Sigmoid colon (tissue), 4 donors: ENCODE data around the gene COL5A1.

Experiments
- POLR2A ChIP-seq, 2 donors: fragments of 450-650 bp; IDR thresholded peaks; one replicate each; pipeline ENCODE4 v1.6.1; 2016; ENCODE audit warnings: antibody characterized with exemption in 2 of 2, mild to moderate bottlenecking in 2 of 2, moderate library complexity in 2 of 2
- POLR2AphosphoS5 ChIP-seq, 4 donors: sonication (generic); formaldehyde crosslinking; IDR thresholded peaks; one replicate each; pipeline ENCODE4 v1.6.1; 2017; ENCODE audit warnings: antibody characterized with exemption in 4 of 4
- TF ChIP-seq, protein P1 (sequence below), 4 experiments: fragments of 450-650 bp in 3 of 4; fragments of 200-600 bp in 1 of 4; IDR thresholded peaks; one replicate each; pipeline ENCODE4 v1.5.1; 2016 to 2019; ENCODE audit warnings: antibody characterized with exemption in 4 of 4, mild to moderate bottlenecking in 3 of 4, moderate library complexity in 2 of 4

DNA sequence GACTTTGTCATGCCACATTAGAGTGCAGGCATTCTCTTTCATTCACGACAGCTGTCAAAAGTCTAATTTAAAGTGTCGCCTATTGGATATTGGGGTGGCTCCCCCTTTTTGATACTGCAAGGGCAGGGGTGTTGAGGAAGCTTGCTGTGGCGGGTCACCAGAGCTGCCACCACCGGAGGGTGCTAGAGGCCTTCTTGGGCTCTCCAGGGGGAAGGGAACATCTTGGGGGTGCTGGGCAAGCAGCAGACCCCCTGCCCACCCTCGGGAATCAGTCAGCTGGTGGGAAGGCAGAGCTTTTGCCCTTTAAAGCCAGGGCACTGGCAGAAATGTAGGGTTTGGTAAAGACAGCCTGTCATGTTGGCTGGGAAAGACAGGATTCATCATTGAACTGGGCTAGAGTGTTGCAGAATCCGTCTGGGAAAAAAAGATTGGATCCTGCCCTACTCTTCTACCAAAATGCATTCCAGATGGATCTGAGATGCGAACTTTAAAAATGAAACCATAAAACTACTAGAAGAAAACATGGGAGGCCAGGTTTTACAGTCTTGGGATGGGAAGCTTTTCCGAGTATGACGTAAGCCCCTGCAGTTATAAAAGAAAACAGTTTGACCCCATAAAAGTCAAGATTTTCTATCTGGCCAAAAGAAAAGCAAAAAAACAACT lies 22.3 kb downstream of the COL5A1 start:
- TF ChIP-seq POLR2A (IDR thresholded peaks at IDR 0.05) (no peak), POLR2AphosphoS5 (IDR thresholded peaks at IDR 0.05) (peak in 2 of 4 donors; percentile 19 to 37)
- TF ChIP-seq, protein P1, sequence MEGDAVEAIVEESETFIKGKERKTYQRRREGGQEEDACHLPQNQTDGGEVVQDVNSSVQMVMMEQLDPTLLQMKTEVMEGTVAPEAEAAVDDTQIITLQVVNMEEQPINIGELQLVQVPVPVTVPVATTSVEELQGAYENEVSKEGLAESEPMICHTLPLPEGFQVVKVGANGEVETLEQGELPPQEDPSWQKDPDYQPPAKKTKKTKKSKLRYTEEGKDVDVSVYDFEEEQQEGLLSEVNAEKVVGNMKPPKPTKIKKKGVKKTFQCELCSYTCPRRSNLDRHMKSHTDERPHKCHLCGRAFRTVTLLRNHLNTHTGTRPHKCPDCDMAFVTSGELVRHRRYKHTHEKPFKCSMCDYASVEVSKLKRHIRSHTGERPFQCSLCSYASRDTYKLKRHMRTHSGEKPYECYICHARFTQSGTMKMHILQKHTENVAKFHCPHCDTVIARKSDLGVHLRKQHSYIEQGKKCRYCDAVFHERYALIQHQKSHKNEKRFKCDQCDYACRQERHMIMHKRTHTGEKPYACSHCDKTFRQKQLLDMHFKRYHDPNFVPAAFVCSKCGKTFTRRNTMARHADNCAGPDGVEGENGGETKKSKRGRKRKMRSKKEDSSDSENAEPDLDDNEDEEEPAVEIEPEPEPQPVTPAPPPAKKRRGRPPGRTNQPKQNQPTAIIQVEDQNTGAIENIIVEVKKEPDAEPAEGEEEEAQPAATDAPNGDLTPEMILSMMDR (IDR thresholded peaks at IDR 0.05), result no peak
